ENCODE measurements around the gene CDK12.
"Not testable (repeated sequence)": the region's sequence is repeated elsewhere in the genome, so short reads cannot be mapped to it uniquely, and the experiment has no call there.

CDK12 gene

DNA sequence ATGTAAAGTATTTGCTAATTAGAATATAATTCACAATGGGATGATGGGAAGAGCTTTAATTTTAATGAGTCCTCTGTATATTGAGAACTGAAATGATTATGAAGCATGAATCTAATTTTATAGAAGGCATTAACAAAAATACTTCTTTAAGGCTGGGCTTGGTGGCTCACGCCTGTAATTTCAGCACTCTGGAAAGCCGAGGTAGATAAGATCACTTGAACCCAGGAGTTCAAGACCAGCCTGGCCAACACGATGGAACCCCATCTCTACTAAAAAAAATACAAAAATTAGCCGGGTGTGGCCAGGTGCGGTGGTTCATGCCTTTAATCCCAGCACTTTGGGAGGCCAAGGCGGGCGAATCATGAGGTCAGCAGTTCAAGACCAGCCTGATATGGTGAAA, 12.0 kb downstream of the CDK12 start:
- H3K36me3 Mint-ChIP-seq (ENCODE audit: low read depth) = peaks cover 73% of the 10 kb centered on the region

DNA sequence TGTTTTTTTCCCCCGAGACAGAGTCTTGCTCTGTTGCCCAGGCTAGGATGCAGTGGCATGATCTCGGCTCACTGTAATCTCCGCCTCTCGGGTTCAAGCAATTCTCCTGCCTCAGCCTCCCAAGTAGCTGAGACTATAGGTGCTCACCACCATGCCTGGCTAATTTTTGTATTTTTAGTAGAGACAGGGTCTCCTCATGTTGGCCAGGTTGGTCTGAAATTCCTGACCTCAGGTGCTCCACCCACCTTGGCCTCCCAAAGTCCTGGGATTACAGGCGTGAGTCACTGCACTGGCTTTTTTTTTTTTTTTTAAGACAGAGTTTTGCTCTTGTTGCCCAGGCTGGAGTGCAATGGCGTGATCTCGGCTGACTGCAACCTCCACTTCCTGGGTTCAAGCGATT, 18.3 kb downstream of the CDK12 start:
- H3K4me3 Mint-ChIP-seq; H3K4me1 Mint-ChIP-seq; DNase-seq; H3K27me3 Mint-ChIP-seq (ENCODE audit: low read depth, poor library complexity); H3K9me3 Mint-ChIP-seq; H3K27ac Mint-ChIP-seq: not testable (repeated sequence)
- peaks cover 61% of the 10 kb centered on the region for H3K36me3 Mint-ChIP-seq (ENCODE audit: low read depth)

More for the DNA sequence above, 12.0 kb downstream of the CDK12 start:
- H3K4me3 Mint-ChIP-seq = no peak overlapping the region
- DNase-seq = no peak
- H3K9me3 Mint-ChIP-seq = no peaks in the 10 kb centered on the region
- peaks cover 2% of the 10 kb centered on the region for H3K27me3 Mint-ChIP-seq (ENCODE audit: low read depth, poor library complexity)
- TF ChIP-seq, protein P1, sequence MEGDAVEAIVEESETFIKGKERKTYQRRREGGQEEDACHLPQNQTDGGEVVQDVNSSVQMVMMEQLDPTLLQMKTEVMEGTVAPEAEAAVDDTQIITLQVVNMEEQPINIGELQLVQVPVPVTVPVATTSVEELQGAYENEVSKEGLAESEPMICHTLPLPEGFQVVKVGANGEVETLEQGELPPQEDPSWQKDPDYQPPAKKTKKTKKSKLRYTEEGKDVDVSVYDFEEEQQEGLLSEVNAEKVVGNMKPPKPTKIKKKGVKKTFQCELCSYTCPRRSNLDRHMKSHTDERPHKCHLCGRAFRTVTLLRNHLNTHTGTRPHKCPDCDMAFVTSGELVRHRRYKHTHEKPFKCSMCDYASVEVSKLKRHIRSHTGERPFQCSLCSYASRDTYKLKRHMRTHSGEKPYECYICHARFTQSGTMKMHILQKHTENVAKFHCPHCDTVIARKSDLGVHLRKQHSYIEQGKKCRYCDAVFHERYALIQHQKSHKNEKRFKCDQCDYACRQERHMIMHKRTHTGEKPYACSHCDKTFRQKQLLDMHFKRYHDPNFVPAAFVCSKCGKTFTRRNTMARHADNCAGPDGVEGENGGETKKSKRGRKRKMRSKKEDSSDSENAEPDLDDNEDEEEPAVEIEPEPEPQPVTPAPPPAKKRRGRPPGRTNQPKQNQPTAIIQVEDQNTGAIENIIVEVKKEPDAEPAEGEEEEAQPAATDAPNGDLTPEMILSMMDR (IDR thresholded peaks at IDR 0.05) = no peak
- no peak overlapping the region for H3K27ac Mint-ChIP-seq
- no peaks in the 10 kb centered on the region for H3K4me1 Mint-ChIP-seq

DNA sequence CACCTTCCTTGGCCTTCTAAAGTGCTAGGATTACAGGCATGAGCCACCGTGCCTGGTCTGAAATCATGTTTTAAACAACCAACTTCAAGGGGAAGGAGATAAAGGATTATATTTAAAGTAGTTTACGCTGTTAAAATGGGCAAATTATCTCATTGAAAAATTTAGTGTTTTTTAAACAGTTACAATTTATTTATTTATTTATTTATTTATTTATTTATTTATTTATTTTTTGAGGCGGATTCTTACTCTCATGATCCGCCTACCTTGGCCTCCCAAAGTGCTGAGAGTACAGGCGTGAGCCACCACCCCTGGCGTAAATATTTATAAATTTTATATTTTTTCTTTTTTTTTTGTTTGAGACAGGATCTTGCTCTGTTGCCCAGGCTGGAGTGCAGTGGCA, 22.2 kb downstream of the CDK12 start:
- H3K4me1 Mint-ChIP-seq = no peaks in the 10 kb centered on the region
- H3K9me3 Mint-ChIP-seq = no peaks in the 10 kb centered on the region
- peaks cover 39% of the 10 kb centered on the region for H3K36me3 Mint-ChIP-seq (ENCODE audit: low read depth)
- TF ChIP-seq, protein P1 (IDR thresholded peaks at IDR 0.05) = no peak
- H3K27ac Mint-ChIP-seq = no peak overlapping the region
- H3K27me3 Mint-ChIP-seq (ENCODE audit: low read depth, poor library complexity) = no peaks in the 10 kb centered on the region
- no peak for DNase-seq
- H3K4me3 Mint-ChIP-seq = no peak overlapping the region

DNA sequence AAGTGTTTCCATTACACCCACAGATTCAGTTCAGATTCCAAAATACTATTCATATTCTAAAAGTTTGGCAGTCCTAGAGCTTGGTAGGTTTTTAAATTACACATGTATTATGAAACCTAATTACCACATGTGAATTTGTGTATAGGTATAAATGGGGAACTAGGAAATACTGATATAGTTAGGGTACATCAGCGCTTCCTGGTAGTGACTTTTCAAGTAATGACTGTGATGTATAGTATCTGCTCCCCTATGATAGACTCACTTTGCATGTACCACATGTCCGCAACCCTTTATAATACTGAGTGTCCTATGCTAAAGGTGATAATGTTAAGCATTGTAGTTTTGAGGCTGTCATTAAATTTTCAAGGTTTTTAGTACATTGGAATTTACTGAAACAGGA, 22.9 kb downstream of the CDK12 start:
- Mint-ChIP-seq H3K27ac (no peak overlapping the region), H3K9me3 (no peaks in the 10 kb centered on the region), H3K4me3 (no peak overlapping the region), H3K4me1 (no peaks in the 10 kb centered on the region), H3K36me3 (ENCODE audit: low read depth) (peaks cover 34% of the 10 kb centered on the region), H3K27me3 (ENCODE audit: low read depth, poor library complexity) (no peaks in the 10 kb centered on the region)
- TF ChIP-seq, protein P1 (IDR thresholded peaks at IDR 0.05) = no peak
- no peak for DNase-seq

DNA sequence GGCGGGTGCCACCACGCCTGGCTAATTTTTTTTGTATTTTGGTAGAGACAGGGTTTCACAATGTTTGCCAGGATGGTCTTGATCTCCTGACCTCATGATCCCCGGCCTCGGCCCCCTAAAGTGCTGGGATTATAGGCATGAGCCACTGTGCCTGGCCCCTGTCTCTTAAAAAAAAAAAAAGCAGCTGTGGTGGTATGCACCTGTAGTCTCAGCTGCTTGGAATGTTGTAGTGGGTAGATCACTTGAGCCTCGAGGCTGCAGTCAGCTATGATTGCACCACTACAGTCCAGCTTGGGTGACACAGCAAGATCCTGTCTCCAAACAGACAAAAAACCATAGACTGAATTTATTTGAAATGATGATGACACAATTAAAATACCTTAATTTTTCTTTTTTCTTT, 24.3 kb downstream of the CDK12 start:
- no peaks in the 10 kb centered on the region for H3K9me3 Mint-ChIP-seq
- no peak overlapping the region for H3K27ac Mint-ChIP-seq
- H3K4me3 Mint-ChIP-seq = no peak overlapping the region
- TF ChIP-seq, protein P1 (IDR thresholded peaks at IDR 0.05) = no peak
- no peaks in the 10 kb centered on the region for H3K4me1 Mint-ChIP-seq
- H3K27me3 Mint-ChIP-seq (ENCODE audit: low read depth, poor library complexity) = no peaks in the 10 kb centered on the region
- H3K36me3 Mint-ChIP-seq (ENCODE audit: low read depth) = peaks cover 27% of the 10 kb centered on the region
- no peak for DNase-seq

DNA sequence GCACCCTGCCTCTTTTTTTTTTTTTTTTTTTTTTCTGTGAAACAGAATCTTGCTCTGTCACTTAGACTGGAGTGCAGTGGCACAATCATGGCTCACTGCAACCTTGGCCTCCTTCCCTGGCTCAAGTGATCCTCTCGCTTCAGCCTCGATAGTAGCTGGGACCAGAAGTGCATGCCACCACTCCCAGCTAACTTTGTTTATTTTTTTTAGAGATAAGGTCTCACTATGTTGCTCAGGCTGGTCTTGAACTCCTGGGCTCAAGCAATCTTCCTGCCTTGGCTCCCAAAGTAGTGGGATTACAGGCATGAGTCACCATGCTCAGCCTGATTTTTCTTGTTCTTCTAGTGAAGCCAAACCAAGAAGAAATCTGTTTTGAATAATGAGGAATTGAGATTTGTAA, 25.0 kb downstream of the CDK12 start:
- H3K27me3 Mint-ChIP-seq (ENCODE audit: low read depth, poor library complexity) = no peaks in the 10 kb centered on the region
- H3K27ac Mint-ChIP-seq = no peak overlapping the region
- H3K4me3 Mint-ChIP-seq = no peak overlapping the region
- no peaks in the 10 kb centered on the region for H3K4me1 Mint-ChIP-seq
- DNase-seq = no peak
- no peaks in the 10 kb centered on the region for H3K9me3 Mint-ChIP-seq
- TF ChIP-seq, protein P1 (IDR thresholded peaks at IDR 0.05) = no peak
- H3K36me3 Mint-ChIP-seq (ENCODE audit: low read depth) = peaks cover 29% of the 10 kb centered on the region

DNA sequence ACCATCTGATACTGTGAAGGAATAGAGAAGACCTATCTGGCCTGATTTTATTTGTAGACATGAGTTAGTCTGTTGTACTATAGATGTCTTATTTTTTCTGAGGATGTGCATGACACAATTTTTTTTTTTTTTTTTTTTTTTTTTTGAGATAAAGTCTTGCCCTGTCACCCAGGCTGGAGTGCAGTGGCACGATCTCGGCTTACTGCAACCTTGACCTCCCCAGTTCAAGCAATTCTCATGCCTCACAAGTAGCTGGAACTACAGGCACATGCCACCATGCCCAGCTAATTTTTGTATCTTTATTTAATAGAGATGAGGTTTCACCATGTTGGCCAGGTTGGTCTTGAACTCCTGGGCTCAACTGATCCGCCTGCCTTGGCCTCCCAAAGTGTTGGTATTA, 26.2 kb downstream of the CDK12 start:
- H3K9me3 Mint-ChIP-seq; H3K27me3 Mint-ChIP-seq (ENCODE audit: low read depth, poor library complexity); H3K4me3 Mint-ChIP-seq; DNase-seq; H3K27ac Mint-ChIP-seq; H3K4me1 Mint-ChIP-seq: not testable (repeated sequence)
- H3K36me3 Mint-ChIP-seq (ENCODE audit: low read depth) = peaks cover 21% of the 10 kb centered on the region

Measured in nephron progenitor cell (in vitro differentiated cells).